Spleen (tissue), 7 donors: ENCODE results near the gene FUT9.

Experiments
- POLR2A ChIP-seq, 3 donors: fragments of 450-650 bp; IDR thresholded peaks; one replicate each; pipeline ENCODE4 v1.5.1; 2017; ENCODE audit warnings: antibody characterized with exemption in 3 of 3, mild to moderate bottlenecking in 1 of 3
- POLR2AphosphoS5 ChIP-seq, 3 donors: sonication (generic); formaldehyde crosslinking; IDR thresholded peaks; one replicate each; pipeline ENCODE4 v1.5.1; 2017; ENCODE audit warnings: antibody characterized with exemption in 3 of 3
- TF ChIP-seq, protein P1 (sequence below), 11 experiments: fragments of 200-600 bp in 7 of 11; fragments of 450-650 bp in 4 of 11; sonication (generic) in 4 of 11; IDR thresholded peaks in 8 of 11; conservative IDR thresholded peaks in 3 of 11; 1 replicate in 7 of 11; 2 replicates in 4 of 11; pipeline versions ENCODE4 v1.4.0 to v1.8.0; 2016 to 2021; ENCODE audit warnings: antibody characterized with exemption in 11 of 11, inconsistent platforms in 4 of 11, mild to moderate bottlenecking in 1 of 11
- donor health status: DM: no; HTN: no; CAD: no; lungs with moderate emphysema.
- donor health status: DM: no; HTN: no; CAD: no.
- donor health status: DM: no; HTN: no; CAD: no.

DNA sequence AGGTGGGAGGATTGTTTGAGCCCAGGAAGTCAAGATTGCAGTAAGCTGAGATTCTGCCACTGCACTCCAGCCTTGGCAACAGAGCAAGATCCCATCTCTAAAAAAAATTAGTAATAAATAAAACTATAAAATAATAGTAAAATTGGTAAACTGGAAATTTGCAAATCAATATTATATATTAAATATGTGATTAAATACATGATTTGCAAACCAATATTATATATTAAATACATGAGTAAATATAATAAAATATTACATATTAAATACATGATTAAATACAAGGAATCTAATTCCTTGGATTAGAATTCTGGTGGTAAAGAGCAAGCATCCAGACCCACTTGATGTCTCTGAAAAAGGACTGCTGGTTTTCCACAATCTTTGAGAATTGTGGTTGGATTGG is 35.8 kb downstream of the FUT9 start:
- TF ChIP-seq, protein P1, sequence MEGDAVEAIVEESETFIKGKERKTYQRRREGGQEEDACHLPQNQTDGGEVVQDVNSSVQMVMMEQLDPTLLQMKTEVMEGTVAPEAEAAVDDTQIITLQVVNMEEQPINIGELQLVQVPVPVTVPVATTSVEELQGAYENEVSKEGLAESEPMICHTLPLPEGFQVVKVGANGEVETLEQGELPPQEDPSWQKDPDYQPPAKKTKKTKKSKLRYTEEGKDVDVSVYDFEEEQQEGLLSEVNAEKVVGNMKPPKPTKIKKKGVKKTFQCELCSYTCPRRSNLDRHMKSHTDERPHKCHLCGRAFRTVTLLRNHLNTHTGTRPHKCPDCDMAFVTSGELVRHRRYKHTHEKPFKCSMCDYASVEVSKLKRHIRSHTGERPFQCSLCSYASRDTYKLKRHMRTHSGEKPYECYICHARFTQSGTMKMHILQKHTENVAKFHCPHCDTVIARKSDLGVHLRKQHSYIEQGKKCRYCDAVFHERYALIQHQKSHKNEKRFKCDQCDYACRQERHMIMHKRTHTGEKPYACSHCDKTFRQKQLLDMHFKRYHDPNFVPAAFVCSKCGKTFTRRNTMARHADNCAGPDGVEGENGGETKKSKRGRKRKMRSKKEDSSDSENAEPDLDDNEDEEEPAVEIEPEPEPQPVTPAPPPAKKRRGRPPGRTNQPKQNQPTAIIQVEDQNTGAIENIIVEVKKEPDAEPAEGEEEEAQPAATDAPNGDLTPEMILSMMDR (IDR thresholded peaks at IDR 0.05 in 8 of 11, conservative IDR thresholded peaks at IDR 0.05 in 3 of 11) = no peak
- no peak for TF ChIP-seq POLR2A (IDR thresholded peaks at IDR 0.05)
- no peak for TF ChIP-seq POLR2AphosphoS5 (IDR thresholded peaks at IDR 0.05)
